ENCODE measurements around the gene ANXA4. TPM values are rescaled to one million over a fixed set of nuclear protein-coding genes. Genes with fewer than 3 reads are reported as not detected.
A peak's percentile ranks its signal among the peaks of the same experiment; 100 is the strongest.
"Not testable (repeated sequence)": the region's sequence is repeated elsewhere in the genome, so short reads cannot be mapped to it uniquely, and the experiment has no call there.

ANXA4 gene
- total RNA-seq, 4 donors from 2014 or later: 106 to 216 (median 156) TPM

- TF ChIP-seq CTCF (IDR thresholded peaks at IDR 0.05) (no peak), POLR2A (IDR thresholded peaks at IDR 0.05) (no peak)
- Histone ChIP-seq H3K9me3 (no peaks in the 10 kb centered on the region), H3K4me3 (peak overlapping the region in 2 of 4 donors; percentile 26 to 29), H3K27ac (peak overlapping the region; percentile 42 to 78 (median 60)), H3K36me3 (no peaks in the 10 kb centered on the region), H3K27me3 (no peaks in the 10 kb centered on the region), H3K4me1 (peaks cover 0 to 39% (median 6%) of the 10 kb centered on the region in 4 donors)
- DNase-seq: no peak
Measured at GRCh38 chr2:69798290-69798908, 56.5 kb downstream of the ANXA4 start.

- Histone ChIP-seq H3K9me3 (no peaks in the 10 kb centered on the region), H3K27me3 (no peaks in the 10 kb centered on the region), H3K4me3 (peak overlapping the region in 2 of 4 donors; percentile 26 to 29), H3K4me1 (peaks cover 0 to 39% (median 6%) of the 10 kb centered on the region in 4 donors), H3K36me3 (no peaks in the 10 kb centered on the region), H3K27ac (peak overlapping the region; percentile 42 to 78 (median 60))
- DNase-seq: peak in 1 of 3 donors; percentile 60
- peak in 1 of 2 donors; percentile 13 for TF ChIP-seq POLR2A (IDR thresholded peaks at IDR 0.05)
- TF ChIP-seq CTCF (IDR thresholded peaks at IDR 0.05): no peak
Measured at GRCh38 chr2:69798909-69799526, 57.1 kb downstream of the ANXA4 start.

- no peak overlapping the region for H3K4me3 ChIP-seq
- H3K36me3 ChIP-seq: peaks cover 0 to 24% (median 0%) of the 10 kb centered on the region in 3 donors
- no peak for DNase-seq
- H3K9me3 ChIP-seq: no peaks in the 10 kb centered on the region
- H3K4me1 ChIP-seq: peaks cover 0 to 30% (median 6%) of the 10 kb centered on the region in 4 donors
- no peaks in the 10 kb centered on the region for H3K27me3 ChIP-seq
- H3K27ac ChIP-seq: no peak overlapping the region
- TF ChIP-seq CTCF (IDR thresholded peaks at IDR 0.05): no peak
Measured at GRCh38 chr2:69801745-69802290, 59.9 kb downstream of the ANXA4 start.

GRCh38 chr2:69802781-69803367, 60.9 kb downstream of the ANXA4 start:
- peaks cover 0 to 35% (median 0%) of the 10 kb centered on the region in 3 donors for H3K36me3 ChIP-seq

GRCh38 chr2:69804416-69804815, 62.5 kb downstream of the ANXA4 start:
- Histone ChIP-seq H3K4me1 (peaks cover 0 to 8% (median 2%) of the 10 kb centered on the region in 4 donors), H3K36me3 (peaks cover 0 to 50% (median 0%) of the 10 kb centered on the region in 3 donors), H3K9me3 (no peaks in the 10 kb centered on the region), H3K4me3 (no peak overlapping the region), H3K27me3 (no peaks in the 10 kb centered on the region), H3K27ac (no peak overlapping the region)
- TF ChIP-seq CTCF (IDR thresholded peaks at IDR 0.05) (no peak), POLR2A (IDR thresholded peaks at IDR 0.05) (no peak)
- no peak for DNase-seq

More at GRCh38 chr2:69802781-69803367, 60.9 kb downstream of the ANXA4 start:
- not testable (repeated sequence) for H3K4me3 ChIP-seq, H3K27ac ChIP-seq, DNase-seq, H3K27me3 ChIP-seq, H3K9me3 ChIP-seq
- peaks cover 0 to 20% (median 4%) of the 10 kb centered on the region in 4 donors for H3K4me1 ChIP-seq

GRCh38 chr2:69805887-69806286, 64.0 kb downstream of the ANXA4 start:
- DNase-seq: no peak
- Histone ChIP-seq H3K27me3 (no peaks in the 10 kb centered on the region), H3K4me3 (no peak overlapping the region), H3K36me3 (peaks cover 0 to 65% (median 0%) of the 10 kb centered on the region in 3 donors), H3K27ac (no peak overlapping the region), H3K4me1 (no peaks in the 10 kb centered on the region), H3K9me3 (no peaks in the 10 kb centered on the region)
- TF ChIP-seq CTCF (IDR thresholded peaks at IDR 0.05) (no peak), POLR2A (IDR thresholded peaks at IDR 0.05) (no peak)
